ENCODE measurements around the gene COL4A1.

Gene COL4A1

GRCh38 chr13:110123041-110123809 lies 183.7 kb downstream of the COL4A1 start:
- Histone ChIP-seq H3K4me3 (no peak overlapping the region), H3K36me3 (no peaks in the 10 kb centered on the region), H3K9me3 (no peaks in the 10 kb centered on the region), H3K4me1 (peaks cover 0 to 32% (median 19%) of the 10 kb centered on the region in 4 donors), H3K27ac (no peak overlapping the region), H3K27me3 (peaks cover 0 to 7% of the 10 kb centered on the region in 2 donors)
- TF ChIP-seq CTCF (IDR thresholded peaks at IDR 0.05): no peak
- intact Hi-C loops (cut with DNase I; ENCODE audit: low total_unique reads): no loop called here
- DNase-seq: no peak

GRCh38 chr13:110121422-110122083 lies 185.4 kb downstream of the COL4A1 start:
- H3K9me3 ChIP-seq: no peaks in the 10 kb centered on the region
- H3K4me1 ChIP-seq: peaks cover 0 to 23% (median 12%) of the 10 kb centered on the region in 4 donors
- TF ChIP-seq CTCF (IDR thresholded peaks at IDR 0.05): no peak
- H3K36me3 ChIP-seq: no peaks in the 10 kb centered on the region
- intact Hi-C loops (cut with DNase I; ENCODE audit: low total_unique reads): no loop called here
- no peak overlapping the region for H3K27ac ChIP-seq
- H3K27me3 ChIP-seq: peaks cover 0 to 22% of the 10 kb centered on the region in 2 donors
- H3K4me3 ChIP-seq: no peak overlapping the region
- DNase-seq: no peak

GRCh38 chr13:110119935-110120905 lies 186.7 kb downstream of the COL4A1 start:
- H3K4me1 ChIP-seq: peaks cover 0 to 10% (median under 1%) of the 10 kb centered on the region in 4 donors
- no peak overlapping the region for H3K4me3 ChIP-seq
- H3K27me3 ChIP-seq: peaks cover 0 to 23% of the 10 kb centered on the region in 2 donors
- DNase-seq: no peak
- no peaks in the 10 kb centered on the region for H3K9me3 ChIP-seq
- no peak overlapping the region for H3K27ac ChIP-seq
- no peak for TF ChIP-seq CTCF (IDR thresholded peaks at IDR 0.05)
- no peaks in the 10 kb centered on the region for H3K36me3 ChIP-seq
- intact Hi-C loops (cut with DNase I; ENCODE audit: low total_unique reads): no loop called here

GRCh38 chr13:110118106-110118505 lies 188.9 kb downstream of the COL4A1 start:
- no peak overlapping the region for H3K4me3 ChIP-seq
- peaks cover 0 to 4% (median 0%) of the 10 kb centered on the region in 4 donors for H3K4me1 ChIP-seq
- no peaks in the 10 kb centered on the region for H3K36me3 ChIP-seq
- H3K9me3 ChIP-seq: no peaks in the 10 kb centered on the region
- H3K27me3 ChIP-seq: peaks cover 0 to 23% of the 10 kb centered on the region in 2 donors
- DNase-seq: no peak
- intact Hi-C loops (cut with DNase I; ENCODE audit: low total_unique reads): no loop called here
- H3K27ac ChIP-seq: no peak overlapping the region
- TF ChIP-seq CTCF (IDR thresholded peaks at IDR 0.05): no peak

- Histone ChIP-seq H3K36me3 (no peaks in the 10 kb centered on the region), H3K4me3 (no peak overlapping the region), H3K27me3 (peaks cover 0 to 23% of the 10 kb centered on the region in 2 donors), H3K4me1 (no peaks in the 10 kb centered on the region), H3K27ac (no peak overlapping the region), H3K9me3 (no peaks in the 10 kb centered on the region)
- peak; percentile 52 to 55 for TF ChIP-seq CTCF (IDR thresholded peaks at IDR 0.05)
- intact Hi-C loops (cut with DNase I; ENCODE audit: low total_unique reads): no loop called here
- peak in 1 of 2 donors; percentile 43 for DNase-seq
Observed at GRCh38 chr13:110116072-110116487, 190.9 kb downstream of the COL4A1 start.

Data from tibial artery (tissue), 4 donors.